Hepatocyte (in vitro differentiated cells): ENCODE data around the gene FAM222A.

ENCODE experiments used
- EZH2 ChIP-seq: fragments of 200-600 bp; sonication (generic); IDR thresholded peaks from 2 replicates; pipeline ENCODE4 v1.6.1; 2016; ENCODE audit warnings: antibody characterized with exemption, mild to moderate bottlenecking, borderline replicate concordance
- EZH2phosphoT487 ChIP-seq: fragments of 200-600 bp; sonication (generic); IDR thresholded peaks from one replicate; pipeline ENCODE4 v1.6.1; 2018; ENCODE audit warnings: antibody characterized with exemption, mild to moderate bottlenecking, low read depth, moderate library complexity; ENCODE audit not compliant: unreplicated experiment, severe bottlenecking
- TF ChIP-seq, protein P1 (sequence below): fragments of 200-600 bp; sonication (generic); IDR thresholded peaks from 2 replicates; pipeline ENCODE4 v1.5.1; 2016; ENCODE audit warnings: antibody characterized with exemption, mild to moderate bottlenecking; ENCODE audit not compliant: poor library complexity

DNA sequence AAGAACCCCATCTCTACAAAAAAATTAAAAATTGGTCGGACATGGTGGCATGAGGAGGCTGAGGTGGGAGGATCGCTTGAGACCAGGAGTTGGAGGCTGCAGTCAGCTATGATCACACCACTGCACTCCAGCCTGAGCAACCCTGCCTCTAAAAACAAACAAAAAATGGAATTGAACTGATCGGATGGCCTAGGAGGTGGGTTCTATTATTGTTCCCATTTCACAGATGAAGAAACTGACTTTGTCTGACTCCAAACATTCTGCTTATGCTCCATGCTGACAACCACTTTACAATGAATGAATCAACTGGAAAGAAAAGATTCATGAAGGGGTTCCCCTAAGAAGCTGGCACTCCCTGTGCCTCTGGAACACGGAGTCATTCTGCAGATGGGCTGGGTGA is 72.2 kb downstream of the FAM222A start:
- TF ChIP-seq, protein P1, sequence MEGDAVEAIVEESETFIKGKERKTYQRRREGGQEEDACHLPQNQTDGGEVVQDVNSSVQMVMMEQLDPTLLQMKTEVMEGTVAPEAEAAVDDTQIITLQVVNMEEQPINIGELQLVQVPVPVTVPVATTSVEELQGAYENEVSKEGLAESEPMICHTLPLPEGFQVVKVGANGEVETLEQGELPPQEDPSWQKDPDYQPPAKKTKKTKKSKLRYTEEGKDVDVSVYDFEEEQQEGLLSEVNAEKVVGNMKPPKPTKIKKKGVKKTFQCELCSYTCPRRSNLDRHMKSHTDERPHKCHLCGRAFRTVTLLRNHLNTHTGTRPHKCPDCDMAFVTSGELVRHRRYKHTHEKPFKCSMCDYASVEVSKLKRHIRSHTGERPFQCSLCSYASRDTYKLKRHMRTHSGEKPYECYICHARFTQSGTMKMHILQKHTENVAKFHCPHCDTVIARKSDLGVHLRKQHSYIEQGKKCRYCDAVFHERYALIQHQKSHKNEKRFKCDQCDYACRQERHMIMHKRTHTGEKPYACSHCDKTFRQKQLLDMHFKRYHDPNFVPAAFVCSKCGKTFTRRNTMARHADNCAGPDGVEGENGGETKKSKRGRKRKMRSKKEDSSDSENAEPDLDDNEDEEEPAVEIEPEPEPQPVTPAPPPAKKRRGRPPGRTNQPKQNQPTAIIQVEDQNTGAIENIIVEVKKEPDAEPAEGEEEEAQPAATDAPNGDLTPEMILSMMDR = no peak
- TF ChIP-seq EZH2 = no peak
- TF ChIP-seq EZH2phosphoT487 = no peak
